ENCODE data around the gene HTR2A.
A peak's percentile ranks its signal among the peaks of the same experiment; 100 is the strongest.

Gene HTR2A

DNA sequence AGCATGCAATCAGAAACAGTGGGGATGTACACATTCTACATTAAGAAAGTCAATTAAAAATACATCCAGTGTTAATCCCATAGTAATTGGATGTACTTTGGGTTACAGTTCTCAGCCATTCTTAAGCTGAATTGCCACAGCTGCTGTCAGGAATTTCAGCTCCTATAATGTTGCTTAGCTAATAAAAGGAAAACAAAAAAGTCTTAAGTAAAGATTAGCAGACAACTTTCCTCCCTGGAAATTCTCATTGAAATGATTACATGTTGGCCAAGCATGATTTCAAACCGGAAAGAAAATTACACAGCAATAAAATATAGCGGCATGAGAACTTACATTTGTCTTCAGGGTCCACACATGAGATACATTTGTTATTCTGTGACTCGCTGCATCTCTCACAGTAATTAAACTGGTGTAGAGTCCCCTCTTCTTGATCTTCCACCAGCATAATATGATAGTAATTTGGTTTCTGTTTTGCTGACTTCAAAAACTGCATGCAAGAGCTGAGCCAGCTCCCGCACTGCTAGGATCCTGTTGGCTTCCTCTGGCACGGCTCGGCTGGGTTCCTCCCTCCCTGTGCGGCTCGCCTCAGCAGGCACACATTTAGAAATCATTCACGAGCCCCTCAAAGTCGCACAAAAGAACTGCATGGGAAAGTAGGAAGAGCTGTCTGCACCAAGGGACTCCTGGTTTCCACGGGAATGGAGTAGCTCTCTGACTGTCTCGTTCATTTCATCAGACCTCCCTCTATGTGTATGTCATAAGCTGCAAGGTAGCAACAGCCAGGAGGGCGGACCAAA, at the start of gene HTR2A:
HTR2A (minus strand) TSS at position 713 of the 797 bp plus-strand sequence. CDS start 1,147 bp downstream, outside the sequence.
- DNase-seq, result no peak

- no peak for DNase-seq
Observed at GRCh38 chr13:46936525-46936924, 39.7 kb upstream of the HTR2A start.

GRCh38 chr13:46934749-46935148, 37.9 kb upstream of the HTR2A start:
- DNase-seq, result no peak

DNA sequence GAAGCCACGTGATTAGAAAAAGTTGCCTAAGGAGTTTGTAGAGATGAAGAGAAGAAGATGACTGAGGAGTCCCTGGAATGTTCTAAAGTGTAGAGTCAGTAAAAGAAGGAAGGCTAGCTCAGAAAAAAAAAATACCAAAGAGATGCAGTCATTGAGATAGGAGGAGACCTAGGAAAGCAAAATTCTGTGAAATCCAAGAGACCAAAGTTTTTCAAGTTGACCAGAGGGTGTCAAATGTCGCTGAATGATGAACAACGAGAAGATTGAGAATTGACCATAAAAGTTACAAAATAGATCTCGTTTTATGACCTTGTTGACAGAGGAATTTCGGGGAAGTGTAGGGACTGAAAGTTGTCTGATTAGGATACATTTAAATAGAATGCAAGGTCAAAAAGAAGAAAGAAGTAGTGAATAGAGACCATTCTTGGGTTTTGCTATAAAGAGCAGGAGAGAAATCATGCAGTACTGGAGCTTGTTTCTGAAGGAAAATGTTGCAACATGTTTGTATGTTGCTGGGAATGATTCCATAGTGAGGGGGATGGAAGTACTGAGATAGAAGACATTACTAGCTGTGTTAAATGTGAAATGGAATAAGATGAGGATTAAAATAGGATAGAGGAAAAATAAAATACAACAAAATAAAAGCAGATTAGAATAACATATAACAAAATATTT, 30.2 kb upstream of the HTR2A start:
- no peak for DNase-seq

DNA sequence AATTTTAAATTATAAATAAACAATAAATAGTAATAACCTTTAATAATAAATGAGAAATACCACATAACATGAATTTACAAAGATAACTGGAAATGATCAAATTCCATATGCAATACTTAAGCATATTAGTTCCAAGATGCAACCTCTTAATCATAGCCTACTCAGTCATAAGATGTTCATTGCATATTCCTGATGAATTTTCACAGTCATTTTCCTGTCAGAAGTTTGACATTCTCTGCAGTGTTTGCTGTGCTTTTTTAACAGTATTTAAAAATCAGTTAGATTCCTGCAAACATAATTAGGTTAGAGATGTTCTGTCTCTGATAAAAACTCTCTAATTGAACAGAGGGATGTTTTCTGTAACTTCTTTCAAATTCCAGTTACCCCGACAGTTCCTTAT, 28.6 kb upstream of the HTR2A start:
- no peak for DNase-seq

DNA sequence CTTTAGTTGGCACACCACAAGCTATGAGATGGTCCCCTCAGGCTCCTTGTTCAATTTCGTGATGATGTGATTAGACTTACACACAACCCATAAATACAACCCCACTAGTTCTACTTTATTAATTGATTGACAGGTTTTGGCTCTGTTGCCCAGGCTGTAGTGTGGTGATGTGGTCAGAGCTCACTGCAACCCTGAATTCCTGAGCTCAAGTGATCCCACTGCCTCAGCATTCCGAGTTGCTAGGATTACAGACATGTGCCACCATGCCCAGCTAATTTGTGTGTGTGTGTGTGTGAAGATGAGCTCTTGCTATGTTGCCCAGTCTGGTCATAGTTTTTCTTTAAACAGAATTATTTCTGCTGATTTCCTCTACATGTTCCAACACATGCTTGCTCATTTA, 17.5 kb upstream of the HTR2A start:
- no peak for DNase-seq

DNA sequence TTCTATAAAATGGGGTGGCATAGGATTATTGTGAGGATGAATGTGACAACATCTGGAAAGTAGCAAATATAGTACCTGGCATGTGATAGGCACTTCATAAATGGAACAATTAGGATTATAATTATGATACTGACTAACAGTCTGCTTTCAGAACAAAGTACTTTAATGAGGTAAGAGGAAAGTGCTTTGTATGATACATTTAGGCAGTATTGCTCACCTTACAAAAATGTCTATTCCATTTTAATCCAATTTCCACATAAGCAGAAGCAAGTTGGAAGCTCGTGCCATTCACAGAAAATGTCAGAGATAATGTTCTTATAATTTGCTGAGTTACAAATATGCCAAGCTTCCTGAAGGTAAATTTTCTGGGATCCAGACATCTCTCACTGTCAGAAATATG, 16.9 kb upstream of the HTR2A start:
- DNase-seq, result no peak

DNA sequence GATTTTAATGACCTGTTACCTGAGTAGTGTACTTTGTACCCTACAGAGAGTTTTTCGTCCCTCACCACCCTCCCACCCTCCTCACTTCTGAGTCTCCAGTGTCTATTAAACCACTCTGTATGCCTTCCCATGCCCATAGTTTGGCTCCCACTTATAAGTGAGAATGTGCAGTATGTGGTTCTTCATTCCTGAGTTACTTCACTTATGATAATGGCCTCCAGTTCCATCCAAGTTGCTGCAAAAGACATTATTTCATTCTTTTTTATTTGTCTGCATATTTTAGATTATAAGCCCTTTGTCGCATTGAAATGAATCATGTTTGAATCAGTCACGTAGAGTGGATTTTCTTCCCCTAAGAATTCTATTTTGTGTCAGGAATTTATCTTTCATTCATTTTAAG, 12.2 kb upstream of the HTR2A start:
- DNase-seq, result no peak

DNA sequence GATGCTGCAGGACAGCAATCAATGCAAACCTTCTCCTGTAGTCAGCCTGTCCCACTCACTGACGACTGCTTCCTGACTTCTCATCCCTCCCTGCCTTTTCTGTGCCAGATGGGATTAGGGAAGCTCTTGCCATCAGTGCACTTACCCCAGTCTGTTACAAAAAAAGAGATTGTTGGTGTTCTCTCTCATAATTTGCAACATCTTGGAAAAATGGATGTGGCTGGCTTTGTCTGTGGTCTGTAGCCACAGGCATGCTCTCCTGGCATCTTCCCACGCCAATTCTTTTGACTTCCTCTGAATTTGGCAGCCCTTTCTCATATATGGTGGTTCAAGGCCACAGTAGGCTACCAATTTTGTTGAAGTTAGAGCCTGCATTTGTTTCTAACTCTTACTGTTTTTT, 11.6 kb upstream of the HTR2A start:
- DNase-seq, result no peak

DNA sequence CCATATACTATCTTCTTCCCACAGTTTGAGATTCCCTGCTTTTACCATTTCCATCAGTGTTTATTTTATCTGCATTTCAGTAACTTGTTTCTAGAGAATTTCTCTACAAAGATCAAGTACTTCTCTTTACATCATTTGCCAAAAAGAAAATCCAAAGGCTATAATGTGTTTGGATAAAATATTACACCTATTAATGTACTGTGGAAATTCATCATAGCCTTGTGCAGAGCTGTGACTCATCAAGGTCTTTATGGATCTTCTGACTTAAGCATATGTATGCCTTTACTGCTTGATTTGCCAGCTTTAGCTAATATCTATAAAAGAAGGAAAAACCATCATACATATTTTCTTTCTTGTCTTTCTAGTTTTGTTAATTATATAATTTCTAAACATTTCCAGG, 9.6 kb upstream of the HTR2A start:
- no peak for DNase-seq

GRCh38 chr13:46905249-46905648, 8.4 kb upstream of the HTR2A start:
- DNase-seq, result no peak

- no peak for DNase-seq
Observed at GRCh38 chr13:46903748-46904147, 6.9 kb upstream of the HTR2A start.

- no peak for DNase-seq
Observed at GRCh38 chr13:46901721-46902120, 4.9 kb upstream of the HTR2A start.

DNA sequence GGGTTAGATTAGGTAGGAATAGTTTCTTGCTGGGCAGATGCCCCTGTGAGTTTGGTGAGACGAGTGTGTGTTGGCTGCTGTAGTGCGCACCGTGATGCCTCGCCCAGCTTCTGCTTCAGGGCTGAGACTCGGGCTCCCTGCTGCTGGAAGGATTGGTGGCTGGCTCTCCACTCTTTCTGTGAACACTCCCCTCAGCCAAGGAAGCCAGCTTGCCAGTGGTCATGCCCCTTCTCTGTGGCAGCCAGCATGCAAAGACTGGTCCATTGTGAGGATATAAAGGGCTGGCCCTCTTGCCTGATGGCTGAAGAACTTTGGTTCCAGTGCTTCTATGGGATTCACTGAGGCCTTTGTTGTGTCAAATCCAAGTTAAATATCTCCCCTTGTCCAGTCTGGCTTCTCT, 2.9 kb upstream of the HTR2A start:
- no peak for DNase-seq

- DNase-seq, result no peak
Observed at GRCh38 chr13:46895381-46895780, 1.5 kb downstream of the HTR2A start.

GRCh38 chr13:46894568-46894967, 2.3 kb downstream of the HTR2A start:
- DNase-seq, result no peak

GRCh38 chr13:46893798-46894560, 2.9 kb downstream of the HTR2A start:
- peak; percentile 20 for DNase-seq

- no peak for DNase-seq
Observed at GRCh38 chr13:46893221-46893740, 3.6 kb downstream of the HTR2A start.

GRCh38 chr13:46885018-46885417, 11.8 kb downstream of the HTR2A start:
- no peak for DNase-seq

- no peak for DNase-seq
Observed at GRCh38 chr13:46884531-46884930, 12.3 kb downstream of the HTR2A start.

- no peak for DNase-seq
Observed at GRCh38 chr13:46881621-46882020, 15.2 kb downstream of the HTR2A start.

- no peak for DNase-seq
Observed at GRCh38 chr13:46874006-46874405, 22.8 kb downstream of the HTR2A start.

DNA sequence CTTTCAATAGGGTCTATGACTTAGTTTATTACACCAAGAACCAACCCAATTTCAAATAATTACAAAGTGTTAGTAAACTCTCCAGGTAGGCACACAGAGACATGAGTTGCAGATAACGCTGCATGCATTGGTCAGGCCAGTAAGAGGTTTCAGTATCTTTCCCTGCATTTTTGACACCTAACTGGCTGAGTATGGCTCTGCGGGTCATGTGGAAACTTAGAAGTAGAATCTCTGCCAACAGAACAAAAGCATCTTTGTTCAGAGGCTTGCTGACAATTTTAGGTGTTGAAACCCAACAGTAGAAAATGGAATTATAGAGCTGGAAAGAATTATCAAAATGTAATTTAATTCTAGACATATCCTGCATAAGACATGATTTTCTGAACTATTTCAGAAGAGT, 25.3 kb downstream of the HTR2A start:
- no peak for DNase-seq

- DNase-seq, result no peak
Observed at GRCh38 chr13:46868091-46868490, 28.8 kb downstream of the HTR2A start.
